ENCODE results near the gene PCSK7. TPM values are rescaled to one million over a fixed set of nuclear protein-coding genes. Genes with fewer than 3 reads are reported as not detected.

The PCSK7 gene
- total and polyA plus RNA-seq, 2 donors from 2014 or later, result 14.5 to 70.2 TPM

- intact Hi-C loops (cut with DNase I), result no loop called here
- FAIRE-seq (no peak), DNase-seq (no peak)
- peak overlapping the region; percentile 80 to 94 for H3K27ac ChIP-seq (ENCODE audit: low read depth in 2 of 2, low read length in 2 of 2)
- H3K4me1 ChIP-seq (ENCODE audit: control insufficient read depth in 2 of 3, insufficient read depth in 2 of 3, low read depth in 1 of 3, low read length in 3 of 3), result no peaks in the 10 kb centered on the region
- no peaks in the 10 kb centered on the region for H3K9me3 ChIP-seq (ENCODE audit: control insufficient read depth in 2 of 3, insufficient read depth in 1 of 3, low read length in 3 of 3)
- H3K9ac ChIP-seq (ENCODE audit: low read length in 3 of 3), result peak overlapping the region in 2 of 3 donors; percentile 70 to 88
- no peak for TF ChIP-seq CTCF (IDR thresholded peaks at IDR 0.05; ENCODE audit: borderline replicate concordance, extremely low read depth, insufficient read depth)
- H3K4me3 ChIP-seq (ENCODE audit: low read length in 3 of 3), result peak overlapping the region; percentile 41 to 63 (median 59)
- peaks cover 0 to 7% (median 3%) of the 10 kb centered on the region in 3 donors for H3K36me3 ChIP-seq (ENCODE audit: control insufficient read depth in 2 of 3, insufficient read depth in 3 of 3, low read length in 3 of 3)
- no peaks in the 10 kb centered on the region for H3K27me3 ChIP-seq (ENCODE audit: control insufficient read depth, insufficient read depth, low read length)
Observed at GRCh38 chr11:117199916-117200812, 31.7 kb downstream of the PCSK7 start.

GRCh38 chr11:117199053-117199915 lies 32.6 kb downstream of the PCSK7 start, which contains the start of gene TAGLN:
TAGLN (plus strand) TSS chr11:117199370; CDS start chr11:117203014, 3,644 bp downstream.
- no peak for TF ChIP-seq CTCF (IDR thresholded peaks at IDR 0.05; ENCODE audit: borderline replicate concordance, extremely low read depth, insufficient read depth)
- H3K9me3 ChIP-seq (ENCODE audit: control insufficient read depth in 2 of 3, insufficient read depth in 1 of 3, low read length in 3 of 3), result no peaks in the 10 kb centered on the region
- peak within 1 kb of the TSS; percentile 10 to 88 (median 70) for H3K9ac ChIP-seq (ENCODE audit: low read length in 3 of 3)
- no peaks in the 10 kb centered on the region for H3K4me1 ChIP-seq (ENCODE audit: control insufficient read depth in 2 of 3, insufficient read depth in 2 of 3, low read depth in 1 of 3, low read length in 3 of 3)
- FAIRE-seq (no peak), DNase-seq (peak; percentile 77 to 97 (median 83))
- H3K27ac ChIP-seq (ENCODE audit: low read depth in 2 of 2, low read length in 2 of 2), result peak within 1 kb of the TSS; percentile 84 to 94
- intact Hi-C loops (cut with DNase I), result no loop called here
- peak within 1 kb of the TSS; percentile 41 to 63 (median 59) for H3K4me3 ChIP-seq (ENCODE audit: low read length in 3 of 3)
- H3K36me3 ChIP-seq (ENCODE audit: control insufficient read depth in 2 of 3, insufficient read depth in 3 of 3, low read length in 3 of 3), result peaks cover 0 to 6% (median 0%) of the 10 kb centered on the region in 3 donors
- H3K27me3 ChIP-seq (ENCODE audit: control insufficient read depth, insufficient read depth, low read length), result no peaks in the 10 kb centered on the region

- H3K9ac ChIP-seq (ENCODE audit: low read length in 3 of 3), result peak overlapping the region in 2 of 3 donors; percentile 2 to 46
- H3K9me3 ChIP-seq (ENCODE audit: control insufficient read depth in 2 of 3, insufficient read depth in 1 of 3, low read length in 3 of 3), result no peaks in the 10 kb centered on the region
- intact Hi-C loops (cut with DNase I), result no loop called here
- TF ChIP-seq CTCF (IDR thresholded peaks at IDR 0.05; ENCODE audit: borderline replicate concordance, extremely low read depth, insufficient read depth), result no peak
- no peaks in the 10 kb centered on the region for H3K27me3 ChIP-seq (ENCODE audit: control insufficient read depth, insufficient read depth, low read length)
- no peak for DNase-seq
- H3K36me3 ChIP-seq (ENCODE audit: control insufficient read depth in 2 of 3, insufficient read depth in 3 of 3, low read length in 3 of 3), result peaks cover 0 to 2% (median 0%) of the 10 kb centered on the region in 3 donors
- peak overlapping the region; percentile 79 to 84 for H3K27ac ChIP-seq (ENCODE audit: low read depth in 2 of 2, low read length in 2 of 2)
- peak overlapping the region in 2 of 3 donors; percentile 8 to 12 for H3K4me3 ChIP-seq (ENCODE audit: low read length in 3 of 3)
- no peaks in the 10 kb centered on the region for H3K4me1 ChIP-seq (ENCODE audit: control insufficient read depth in 2 of 3, insufficient read depth in 2 of 3, low read depth in 1 of 3, low read length in 3 of 3)
- no peak for FAIRE-seq
Observed at GRCh38 chr11:117198613-117199012, 33.3 kb downstream of the PCSK7 start.

Data from kidney (tissue), 14 donors.